HG03558 (cell line): ENCODE results near the gene CENPB.

ENCODE experiments used
- ATAC-seq: cut with Tn5 transposase; IDR thresholded peaks from one replicate; pipeline ENCODE4 v1.9.1; 2021; ENCODE audit warnings: moderate number of reproducible peaks; ENCODE audit not compliant: unreplicated experiment; ENCODE audit errors: extremely low read depth

The CENPB gene

GRCh38 chr20:3734111-3734843 is 52.3 kb downstream of the CENPB start:
- no peak for ATAC-seq
